CD4-positive, alpha-beta T cell treated with Interleukin-1 beta for 1 hour (primary cell): ENCODE data around the gene ANKRD40CL.
"Not testable (repeated sequence)": the region's sequence is repeated elsewhere in the genome, so short reads cannot be mapped to it uniquely, and the experiment has no call there.

Source experiments
- DNase-seq, 2 donors: peaks; one replicate each; pipeline ENCODE4 v3.0.0-alpha.2; 2020 to 2022

The ANKRD40CL gene, protein sequence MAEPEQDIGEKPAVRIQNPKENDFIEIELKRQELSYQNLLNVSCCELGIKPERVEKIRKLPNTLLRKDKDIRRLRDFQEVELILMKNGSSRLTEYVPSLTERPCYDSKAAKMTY

DNA sequence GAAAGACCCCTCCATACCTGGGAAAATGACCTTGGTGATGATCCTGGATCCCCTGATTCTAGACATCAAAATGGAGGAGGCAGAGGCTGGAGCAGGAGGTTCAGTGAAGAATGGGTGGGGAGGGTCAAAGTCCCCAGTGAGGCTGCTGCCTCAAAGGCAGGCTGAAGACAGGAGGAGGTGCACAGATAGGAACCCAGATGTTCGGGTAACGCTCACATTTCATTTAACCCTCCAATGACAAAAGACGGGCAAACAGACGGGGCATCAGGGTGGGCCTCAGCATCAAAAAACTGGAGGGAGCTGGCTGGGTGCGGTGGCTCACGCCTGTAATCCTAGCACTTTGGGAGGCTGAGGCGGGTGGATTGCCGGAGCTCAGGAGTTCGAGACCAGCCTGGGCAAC, at the start of gene ANKRD40CL:
ANKRD40CL (minus strand) TSS at position 73 of the 400 bp plus-strand sequence. CDS start 605 bp downstream, outside the sequence.
- DNase-seq: no peak

DNA sequence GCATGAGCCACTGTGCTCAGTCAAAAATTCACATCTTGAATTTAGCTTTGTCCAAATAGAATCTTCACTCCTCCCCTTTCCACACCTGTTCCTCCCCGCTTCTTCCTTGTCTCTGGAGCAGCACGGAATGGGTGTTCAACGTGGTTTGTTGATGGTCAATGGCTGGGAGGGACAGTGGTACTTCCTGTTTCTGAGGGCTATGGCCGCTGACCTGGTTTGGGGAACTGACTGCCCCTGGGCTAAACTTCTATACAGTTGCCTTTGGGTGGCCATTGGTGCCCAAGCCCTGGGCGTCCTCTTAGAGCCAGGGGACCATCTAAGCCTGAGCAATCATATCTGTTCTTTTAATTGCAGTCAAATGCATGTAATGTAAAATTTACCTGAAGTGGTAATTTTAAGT, 49.0 kb upstream of the ANKRD40CL start:
- no peak for DNase-seq

DNA sequence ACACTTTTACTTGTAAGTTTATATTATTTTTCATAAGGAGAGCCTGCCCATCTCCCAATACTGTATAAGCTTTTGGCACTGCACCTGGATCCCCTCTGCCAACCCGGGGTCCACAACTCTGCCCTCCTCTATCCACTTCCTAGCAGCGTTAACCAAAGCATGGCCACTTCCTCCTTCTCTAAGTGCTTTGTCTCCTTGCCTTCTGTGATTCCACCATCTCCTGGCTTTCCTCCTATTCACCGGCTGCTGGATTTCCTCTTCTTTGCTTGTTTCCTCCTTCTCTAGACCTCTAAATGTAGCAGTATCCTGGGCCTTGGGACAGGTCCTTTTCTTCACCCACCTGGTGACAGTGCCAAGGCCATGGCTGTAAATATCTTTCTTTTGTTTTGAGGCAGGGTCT, 48.1 kb upstream of the ANKRD40CL start:
- no peak for DNase-seq

DNA sequence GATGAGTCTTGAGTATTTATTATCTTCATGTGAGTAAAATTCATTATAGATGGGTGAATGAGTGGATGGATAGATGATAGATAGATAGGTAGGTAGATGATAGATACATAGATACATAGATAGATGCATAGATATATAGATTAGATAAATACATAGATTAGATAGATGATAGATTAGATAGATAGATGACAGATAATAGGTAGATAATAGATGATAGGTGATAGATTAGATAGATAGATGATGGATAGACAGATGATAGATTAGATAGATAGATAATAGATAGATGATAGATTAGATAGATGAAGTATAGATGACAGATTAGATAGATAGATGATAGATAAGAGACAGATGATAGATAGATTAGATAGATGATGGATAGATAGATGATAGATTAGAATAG, 46.3 kb upstream of the ANKRD40CL start:
- DNase-seq: no peak

DNA sequence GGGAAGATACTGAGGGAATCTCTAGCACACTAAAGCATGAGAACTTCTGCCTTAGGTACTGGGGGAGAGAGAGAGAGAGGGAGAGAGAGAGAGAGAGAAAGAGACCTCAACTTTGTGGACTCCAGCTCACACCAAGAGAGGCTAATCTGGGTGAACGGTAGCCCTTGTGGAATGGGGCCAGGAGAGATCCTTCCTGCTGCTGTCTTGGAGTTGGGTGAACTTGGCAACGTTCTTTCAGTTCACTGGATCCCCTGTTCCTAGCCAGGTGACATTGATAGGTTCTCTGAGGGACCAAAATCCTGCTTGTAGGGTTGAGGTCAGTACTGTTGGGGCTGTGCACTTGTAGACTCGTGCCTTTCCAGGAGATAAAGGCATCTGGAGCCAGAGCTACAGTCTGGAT, 41.6 kb upstream of the ANKRD40CL start:
- DNase-seq: no peak

DNA sequence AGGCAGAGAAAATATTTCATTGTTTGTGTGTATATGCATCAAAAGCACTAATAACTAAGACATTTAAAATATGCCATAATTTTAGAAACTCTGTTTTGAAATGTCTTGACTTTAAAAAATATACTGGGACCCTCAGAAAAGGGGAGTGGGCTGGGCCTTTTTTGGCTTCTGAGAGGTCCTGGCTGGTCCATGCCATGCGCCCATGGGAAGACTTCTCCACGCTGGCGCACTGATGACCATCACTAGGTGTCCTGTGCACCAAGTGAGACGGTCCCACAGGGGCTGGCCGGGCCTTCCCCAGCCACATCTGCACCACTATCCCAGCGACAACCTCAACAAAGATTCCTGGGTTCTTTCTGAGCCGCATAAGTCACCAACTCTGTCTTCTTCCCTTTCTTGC, 41.1 kb upstream of the ANKRD40CL start:
- DNase-seq: no peak

DNA sequence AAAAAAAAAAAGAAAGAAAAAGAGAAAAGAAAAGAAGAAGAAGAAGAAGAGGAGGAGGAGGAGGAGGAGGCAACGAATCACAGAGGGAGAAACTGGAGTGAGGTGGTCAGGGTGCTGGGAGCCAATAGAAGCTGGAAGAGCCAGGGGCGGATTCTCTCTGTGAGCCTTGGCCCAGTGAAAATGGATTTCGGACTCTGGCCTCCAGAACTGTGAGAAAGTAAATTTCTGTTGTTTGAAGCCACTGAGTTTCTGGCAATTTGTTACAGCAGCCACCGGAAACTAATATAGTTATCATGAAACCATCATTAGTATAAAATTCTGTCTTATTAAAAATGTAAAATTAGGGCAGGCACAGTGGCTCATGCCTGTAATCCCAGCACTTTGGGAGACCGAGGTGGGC, 40.4 kb upstream of the ANKRD40CL start:
- DNase-seq: no peak

DNA sequence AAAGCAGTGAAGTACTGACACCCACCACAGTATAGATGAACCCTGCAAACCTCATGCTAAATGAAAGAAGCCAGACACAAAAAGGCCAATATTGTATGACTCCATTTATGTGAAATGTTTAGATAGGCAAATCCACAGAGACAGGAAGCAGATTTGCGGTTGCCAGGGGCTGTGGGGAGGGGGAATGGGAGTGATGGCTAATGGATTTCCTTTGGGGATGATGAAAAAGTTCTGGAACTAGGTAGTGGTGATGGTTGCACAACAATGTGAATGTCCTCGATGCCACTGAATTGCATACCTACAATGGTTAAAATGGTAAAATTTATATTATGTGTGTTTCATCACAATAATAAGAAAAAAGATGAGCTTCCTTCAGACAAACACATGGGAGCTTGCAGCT, 39.7 kb upstream of the ANKRD40CL start:
- DNase-seq: no peak

DNA sequence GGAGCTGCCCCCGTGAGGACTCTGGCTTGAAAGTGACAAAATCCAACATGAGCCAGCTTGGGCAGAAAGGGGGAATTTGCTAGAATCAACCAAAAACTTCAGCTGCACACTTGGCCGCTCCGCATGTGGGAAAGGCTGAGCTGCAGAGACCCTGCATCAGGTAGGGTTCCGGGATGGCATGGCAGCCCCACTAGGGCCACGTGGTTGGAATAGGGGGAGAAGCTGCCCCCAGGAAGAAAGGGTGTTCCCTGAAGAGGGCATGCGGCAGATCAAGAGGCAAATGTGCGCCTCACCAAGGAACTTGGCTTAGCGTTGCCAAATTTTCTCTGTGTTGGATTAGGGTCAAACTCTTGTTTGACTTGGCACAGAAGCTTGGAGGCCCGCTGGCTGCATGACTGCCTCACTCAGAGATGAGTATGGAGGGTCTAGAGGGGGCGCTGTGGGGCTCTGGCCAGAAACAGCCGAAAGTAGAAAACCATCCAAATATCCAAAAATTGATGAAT, 38.9 kb upstream of the ANKRD40CL start:
- DNase-seq: no peak

DNA sequence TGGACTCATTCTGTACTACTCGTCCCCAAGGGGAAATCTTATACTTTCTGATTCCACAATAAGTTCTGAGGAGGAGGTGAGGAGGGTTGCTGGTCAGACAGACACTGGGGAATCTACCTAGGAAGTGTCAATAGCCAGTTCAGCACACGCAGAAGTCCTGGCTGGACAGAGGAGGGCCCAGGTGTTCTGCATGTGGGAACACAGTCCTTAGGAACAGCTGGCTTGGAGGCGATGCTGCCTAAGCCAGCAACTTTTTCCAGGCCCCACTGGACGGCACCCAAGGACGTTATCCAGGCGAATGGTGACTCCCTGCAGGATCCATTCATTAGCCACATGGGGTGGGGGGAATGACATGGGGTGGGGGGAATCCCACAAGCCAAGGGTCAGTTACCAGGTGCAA, 38.2 kb upstream of the ANKRD40CL start:
- no peak for DNase-seq

DNA sequence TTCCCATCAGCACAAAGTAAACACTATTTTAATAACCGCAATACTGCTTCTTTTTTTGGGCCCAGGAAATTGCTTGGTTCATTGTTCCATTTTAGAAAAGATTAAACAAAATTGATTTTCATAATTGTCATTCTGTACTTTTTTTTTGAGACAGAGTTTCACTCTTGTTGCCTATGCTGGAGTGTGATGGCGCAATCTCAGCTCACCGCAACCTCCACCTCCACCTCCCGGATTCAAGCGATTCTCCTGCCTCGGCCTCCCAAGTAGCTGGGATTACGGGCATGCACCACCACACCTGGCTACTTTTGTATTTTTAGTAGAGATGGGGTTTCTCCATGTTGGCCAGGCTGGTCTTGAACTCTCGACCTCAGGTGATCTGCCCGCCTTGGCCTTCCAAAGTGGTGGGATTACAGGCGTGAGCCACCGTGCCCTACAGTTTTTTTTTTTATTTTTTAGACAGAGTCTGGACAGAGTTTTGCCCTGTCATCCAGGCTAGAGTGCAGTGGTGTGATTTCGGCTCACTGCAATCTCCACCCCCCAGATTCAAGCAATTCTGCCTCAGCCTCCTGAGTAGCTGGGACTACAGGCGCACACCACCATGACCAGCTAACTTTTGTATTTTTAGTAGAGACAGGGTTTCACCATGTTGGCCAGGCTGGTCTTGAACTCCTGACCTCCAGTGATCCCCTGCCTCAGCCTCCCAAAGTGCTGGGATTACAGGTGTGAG, 37.6 kb upstream of the ANKRD40CL start:
- DNase-seq: not testable (repeated sequence)

DNA sequence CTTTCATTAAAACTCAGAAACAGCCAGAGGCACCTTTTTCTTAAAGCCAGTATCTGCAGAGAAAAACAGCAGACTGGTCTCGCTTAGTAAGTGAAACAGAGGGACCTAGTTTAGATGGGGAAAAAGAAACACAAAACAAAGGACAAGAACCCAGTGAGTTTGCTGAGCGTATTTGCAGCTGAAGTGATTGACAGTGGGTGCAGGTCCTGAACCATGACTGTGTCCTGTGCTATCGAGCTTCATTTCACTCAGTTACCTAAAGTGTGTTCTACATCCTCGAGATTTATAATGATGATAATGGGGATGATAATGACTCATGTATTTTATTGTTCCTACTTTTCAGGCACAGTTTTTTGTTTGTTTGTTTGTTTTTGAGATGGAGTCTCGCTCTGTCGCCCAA, 36.4 kb upstream of the ANKRD40CL start:
- DNase-seq: no peak

DNA sequence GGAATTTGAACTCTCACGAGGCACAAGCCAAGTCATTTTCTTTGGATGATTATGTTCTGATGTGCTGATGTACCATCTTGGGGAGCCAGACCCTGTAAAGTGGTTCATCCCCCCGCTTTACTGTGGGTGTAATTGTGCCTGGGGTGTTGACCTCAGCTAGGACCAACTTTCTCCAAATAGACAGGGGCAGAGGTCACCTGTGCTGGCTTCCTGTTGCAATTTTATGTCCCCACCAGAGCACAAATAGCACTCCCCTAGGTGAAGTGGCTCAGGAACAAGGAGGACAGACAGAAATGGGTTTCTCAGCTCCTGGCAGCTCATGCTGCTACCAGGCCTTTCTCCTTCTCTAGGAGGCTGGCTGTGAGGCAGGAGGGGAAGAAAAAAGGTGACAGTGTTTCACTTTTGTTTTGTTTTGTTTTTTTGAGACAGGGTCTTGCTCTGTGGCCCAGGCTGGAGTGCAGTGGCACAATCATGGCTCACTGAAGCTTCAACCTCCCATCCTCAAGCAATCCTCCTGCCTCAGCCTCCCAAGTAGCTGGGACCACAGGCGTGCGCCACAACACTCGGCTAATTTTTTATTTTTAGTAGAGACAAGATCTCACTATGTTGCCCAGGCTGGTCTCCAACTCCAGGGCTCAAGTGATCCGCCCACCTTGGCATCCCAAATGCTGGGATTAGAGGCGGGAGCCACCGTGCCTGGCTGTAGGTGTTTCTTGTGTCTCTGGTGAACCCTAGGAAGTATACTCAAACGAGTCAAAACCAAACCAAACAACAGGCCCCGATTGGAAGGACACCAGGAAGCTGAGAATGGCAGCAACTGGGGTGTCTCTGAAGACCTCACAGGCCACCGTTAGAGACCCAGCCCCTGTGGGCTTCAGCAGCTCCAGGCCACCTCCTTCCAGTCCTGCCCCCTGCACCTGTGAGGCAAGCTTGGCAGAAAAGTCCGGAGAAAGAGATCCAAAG, 35.6 kb upstream of the ANKRD40CL start:
- no peak for DNase-seq

DNA sequence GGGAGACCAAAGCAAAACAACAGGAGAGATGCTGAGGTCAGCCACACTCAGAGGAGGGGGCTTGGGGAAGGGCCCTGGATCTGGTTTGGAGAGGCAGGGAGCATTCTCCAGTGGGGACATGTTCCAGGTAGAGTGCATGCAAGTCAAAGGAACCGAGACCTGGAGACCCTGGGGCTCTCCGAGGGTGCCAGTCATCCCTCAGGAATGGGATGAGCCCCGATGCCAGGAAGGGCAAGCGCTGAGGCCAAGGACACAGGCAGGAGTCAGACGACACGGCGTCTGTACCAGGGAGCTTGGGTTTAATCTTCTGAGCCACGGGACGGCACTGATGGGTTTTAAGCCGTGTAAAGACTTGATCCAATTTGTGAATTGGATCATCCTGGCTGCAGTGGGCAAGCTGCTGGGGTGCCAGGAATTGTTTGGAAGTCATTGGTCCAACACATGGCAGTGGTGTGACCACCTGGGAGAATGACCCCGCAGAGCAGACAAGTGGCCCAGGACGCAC, 32.9 kb upstream of the ANKRD40CL start:
- no peak for DNase-seq

DNA sequence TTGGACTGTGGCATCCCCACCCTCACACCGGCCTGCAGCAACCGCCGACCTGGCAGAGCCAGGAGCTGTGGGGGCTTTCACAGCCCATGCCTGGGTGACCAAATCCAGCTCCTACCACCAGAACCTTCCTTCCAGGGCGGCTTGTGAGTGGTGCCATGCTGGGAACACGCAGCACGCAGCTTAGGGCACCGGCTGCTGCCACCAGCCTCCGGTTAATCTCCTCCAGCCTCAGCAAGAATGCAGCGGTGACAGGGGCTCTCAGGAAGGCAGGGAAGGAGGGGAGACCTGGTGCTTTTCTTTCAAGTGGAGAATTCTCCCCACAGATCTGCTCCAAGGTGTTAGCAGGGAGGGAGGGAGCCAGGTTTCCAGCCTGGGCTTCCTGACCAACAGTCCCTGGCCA, 32.3 kb upstream of the ANKRD40CL start:
- DNase-seq: no peak

DNA sequence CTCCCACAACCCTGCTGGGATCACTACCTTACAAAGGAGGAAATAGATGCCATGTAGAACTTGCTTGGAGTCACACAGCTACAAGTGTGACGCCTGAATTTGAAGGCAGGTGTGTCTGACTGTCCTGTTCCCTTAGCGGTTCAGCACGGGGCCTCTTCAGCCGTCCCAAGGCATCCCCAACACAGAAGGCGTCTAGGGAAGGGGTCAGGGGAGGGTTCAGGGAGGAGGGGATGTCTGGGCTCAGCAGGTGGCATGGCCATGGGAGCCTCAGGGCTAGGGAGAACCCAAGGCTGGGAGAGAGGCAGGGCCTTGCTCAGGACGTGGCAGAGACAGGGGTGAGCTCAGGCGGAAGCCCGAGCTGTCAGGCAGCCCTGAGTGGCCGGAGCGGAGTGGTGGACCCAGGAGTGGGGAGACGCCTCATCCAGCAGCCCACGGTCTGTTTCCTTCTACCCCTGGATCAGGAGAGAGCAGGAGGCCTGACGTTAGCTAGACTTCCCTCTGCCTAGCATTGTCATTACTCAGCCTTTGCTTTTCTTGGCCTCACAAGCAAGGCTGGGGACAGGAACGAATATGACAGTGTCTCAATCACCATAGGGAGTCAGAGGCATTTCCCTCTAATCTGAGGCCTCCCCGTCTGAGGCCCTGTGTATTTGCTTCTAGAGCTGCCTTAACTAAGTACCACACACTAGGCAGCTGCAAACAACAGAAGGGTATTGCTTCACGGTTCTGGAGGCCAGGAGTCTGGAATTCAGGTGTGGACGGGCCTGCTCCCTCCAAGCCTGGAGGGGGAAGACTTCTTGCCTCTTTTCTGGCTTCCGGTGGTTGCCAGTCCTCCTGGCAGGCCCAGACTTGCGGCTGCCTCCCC, 31.3 kb upstream of the ANKRD40CL start:
- DNase-seq: no peak

DNA sequence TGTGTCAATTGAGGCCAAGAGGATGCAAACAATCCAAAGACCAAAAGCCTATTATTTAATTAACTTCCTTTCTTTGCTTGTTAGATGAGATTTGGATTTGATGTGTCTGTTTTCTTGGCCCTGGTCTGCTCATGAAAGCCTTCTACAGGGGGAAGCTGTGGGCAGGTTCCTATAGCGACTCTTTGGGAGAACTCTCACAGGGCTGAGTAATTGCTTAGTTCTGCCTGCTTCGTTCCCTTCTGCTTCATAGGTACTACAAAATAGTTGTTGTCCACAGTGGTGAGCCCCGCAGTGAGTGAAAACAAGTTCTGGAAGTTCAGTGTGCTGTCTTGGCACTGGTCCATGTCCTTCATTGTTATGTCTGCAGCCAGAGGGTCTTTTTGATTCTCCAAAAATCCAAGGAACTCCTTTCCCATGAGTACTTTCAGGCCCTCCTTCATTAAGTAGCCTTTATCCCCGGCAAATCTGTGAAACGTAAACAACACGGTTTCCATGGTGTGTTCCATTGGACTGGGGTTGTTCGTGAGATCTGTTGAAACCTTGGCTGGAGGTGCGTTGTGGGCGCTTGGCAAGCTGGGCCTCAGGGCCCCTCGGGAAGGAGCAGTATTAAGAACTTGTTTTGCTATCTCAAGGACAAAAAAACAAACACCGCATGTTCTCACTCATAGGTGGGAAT, 30.0 kb upstream of the ANKRD40CL start:
- DNase-seq: no peak

DNA sequence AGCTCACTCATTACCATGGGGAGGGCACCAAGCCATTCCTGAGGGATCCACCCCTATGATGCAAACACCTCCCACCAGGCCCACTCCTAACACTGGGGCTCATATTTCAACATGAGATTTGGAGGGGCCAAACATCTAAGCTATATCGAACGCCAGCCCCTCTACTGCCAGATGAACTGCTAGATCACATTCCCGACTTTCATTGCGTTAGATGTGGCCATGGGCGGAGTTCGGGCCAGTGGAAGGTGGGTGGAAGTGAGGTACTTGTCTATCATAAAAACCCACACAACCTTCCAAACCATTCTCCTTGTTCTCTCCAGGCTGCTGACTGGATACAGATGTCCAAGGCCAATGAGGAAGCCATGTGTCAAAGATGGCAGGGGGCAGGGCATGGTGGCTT, 27.0 kb upstream of the ANKRD40CL start:
- no peak for DNase-seq

DNA sequence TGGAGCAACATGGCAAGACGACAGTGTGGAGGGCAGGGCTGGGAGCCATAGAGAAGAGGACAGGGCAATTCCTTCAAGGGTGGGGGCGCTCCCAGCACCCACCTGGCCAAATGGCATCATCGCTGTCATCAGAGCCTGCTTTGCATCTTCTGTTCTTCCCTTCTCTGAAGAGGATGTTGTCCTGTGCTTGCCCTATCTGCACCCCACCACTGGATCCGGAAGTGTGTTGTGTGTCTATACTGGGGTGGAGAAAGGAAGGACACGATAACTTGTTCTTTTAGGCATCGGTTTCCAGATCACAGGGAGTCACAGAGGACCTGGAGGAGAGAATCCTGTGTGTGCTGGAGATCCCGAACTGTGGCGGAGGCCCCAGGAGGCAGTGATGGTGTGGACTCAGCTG, 25.7 kb upstream of the ANKRD40CL start:
- peak in 1 of 2 donors; percentile 6 for DNase-seq

DNA sequence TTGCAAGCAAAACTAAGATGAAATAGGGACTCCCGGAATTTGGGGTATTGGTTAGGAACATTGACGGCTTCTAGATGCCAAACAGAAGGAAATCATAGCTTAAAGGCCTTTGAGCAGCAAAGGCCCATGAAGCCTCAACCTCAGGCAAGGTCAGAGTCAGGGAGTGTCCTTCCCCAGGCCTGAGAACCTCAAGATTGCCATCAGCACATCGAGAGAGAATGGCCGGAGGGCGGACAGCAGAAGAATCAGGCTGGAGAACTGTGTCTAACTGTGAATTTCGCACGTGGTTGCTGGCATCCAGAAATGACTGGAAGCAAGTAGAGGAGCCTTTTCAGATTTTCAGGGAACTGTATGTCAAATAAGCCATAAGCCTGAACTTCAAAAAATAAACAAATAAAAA, 24.8 kb upstream of the ANKRD40CL start:
- DNase-seq: no peak

DNA sequence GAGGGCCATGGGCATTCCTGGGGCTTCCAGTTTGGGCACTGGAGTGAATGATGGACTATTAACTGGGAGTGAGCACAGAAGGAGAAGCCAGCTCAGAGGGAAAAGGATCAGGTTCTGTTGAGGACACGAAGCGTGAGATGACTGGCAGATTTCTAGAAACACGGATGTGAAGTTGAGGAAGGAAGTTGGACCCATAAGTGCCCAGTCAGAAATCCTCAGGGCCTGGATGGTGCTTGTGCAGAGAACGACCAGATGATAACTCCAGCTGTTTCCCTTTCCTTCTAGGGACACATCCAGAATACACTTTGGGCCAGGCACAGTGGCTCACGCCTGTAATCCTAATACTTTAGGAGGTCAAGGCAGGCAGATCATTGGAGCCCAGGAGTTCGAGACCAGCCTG, 23.3 kb upstream of the ANKRD40CL start:
- DNase-seq: no peak

DNA sequence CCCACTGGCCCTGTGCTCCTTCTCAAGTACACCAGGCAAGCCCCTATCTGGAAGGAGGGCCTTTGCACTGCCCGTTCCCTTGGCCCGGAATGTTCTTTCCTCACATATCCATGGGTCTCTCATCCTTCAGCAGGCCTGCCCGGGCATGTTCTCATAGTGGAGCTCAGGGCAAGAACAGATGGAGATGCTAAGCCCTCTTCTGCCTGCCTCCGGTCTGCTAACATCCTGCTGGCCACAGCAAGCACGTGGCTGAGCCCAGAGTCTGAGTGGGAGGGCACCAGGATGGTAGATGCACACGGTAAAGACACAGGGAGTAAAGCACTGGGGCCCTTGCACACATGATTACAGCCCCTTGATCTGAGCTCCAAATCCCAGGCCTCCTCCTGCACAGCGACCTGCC, 19.8 kb upstream of the ANKRD40CL start:
- no peak for DNase-seq
